Suprapubic skin (tissue), 3 donors: Measurements from ENCODE around the gene LRRC42.

Experiments
- EP300 ChIP-seq: sonication (generic); formaldehyde crosslinking; IDR thresholded peaks from one replicate; pipeline ENCODE4 v1.6.1; 2017; ENCODE audit warnings: antibody characterized with exemption
- TF ChIP-seq, protein P1 (sequence below), 2 donors: fragments of 200-600 bp in 1 of 2; fragments of 450-650 bp in 1 of 2; sonication (generic) in 1 of 2; IDR thresholded peaks; one replicate each; pipeline ENCODE4 v1.5.1; 2016 to 2019; ENCODE audit warnings: antibody characterized with exemption in 2 of 2, mild to moderate bottlenecking in 1 of 2, moderate library complexity in 1 of 2

DNA sequence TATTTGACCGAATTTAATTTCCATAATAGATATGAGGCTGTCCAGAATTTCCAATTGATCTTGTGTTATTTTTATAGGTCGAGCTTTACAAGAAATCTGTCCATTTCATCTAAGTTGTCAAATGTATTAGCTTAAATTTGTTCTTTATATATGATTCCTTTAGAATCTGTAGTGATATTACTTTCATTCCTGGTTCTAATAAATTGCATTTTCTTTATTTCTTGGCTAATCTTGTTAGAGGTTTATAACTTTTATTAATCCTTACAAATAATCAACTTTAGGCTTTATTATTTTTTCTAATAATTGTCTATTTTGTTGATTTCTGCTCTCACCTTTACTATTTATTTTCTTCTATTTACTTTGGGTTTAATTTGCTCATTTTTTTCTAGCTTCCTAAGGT is 14.6 kb upstream of the LRRC42 start:
- TF ChIP-seq, protein P1, sequence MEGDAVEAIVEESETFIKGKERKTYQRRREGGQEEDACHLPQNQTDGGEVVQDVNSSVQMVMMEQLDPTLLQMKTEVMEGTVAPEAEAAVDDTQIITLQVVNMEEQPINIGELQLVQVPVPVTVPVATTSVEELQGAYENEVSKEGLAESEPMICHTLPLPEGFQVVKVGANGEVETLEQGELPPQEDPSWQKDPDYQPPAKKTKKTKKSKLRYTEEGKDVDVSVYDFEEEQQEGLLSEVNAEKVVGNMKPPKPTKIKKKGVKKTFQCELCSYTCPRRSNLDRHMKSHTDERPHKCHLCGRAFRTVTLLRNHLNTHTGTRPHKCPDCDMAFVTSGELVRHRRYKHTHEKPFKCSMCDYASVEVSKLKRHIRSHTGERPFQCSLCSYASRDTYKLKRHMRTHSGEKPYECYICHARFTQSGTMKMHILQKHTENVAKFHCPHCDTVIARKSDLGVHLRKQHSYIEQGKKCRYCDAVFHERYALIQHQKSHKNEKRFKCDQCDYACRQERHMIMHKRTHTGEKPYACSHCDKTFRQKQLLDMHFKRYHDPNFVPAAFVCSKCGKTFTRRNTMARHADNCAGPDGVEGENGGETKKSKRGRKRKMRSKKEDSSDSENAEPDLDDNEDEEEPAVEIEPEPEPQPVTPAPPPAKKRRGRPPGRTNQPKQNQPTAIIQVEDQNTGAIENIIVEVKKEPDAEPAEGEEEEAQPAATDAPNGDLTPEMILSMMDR (IDR thresholded peaks at IDR 0.05), result no peak
- TF ChIP-seq EP300, result no peak
